Skin epidermis (tissue), 12 donors: Measurements from ENCODE around the gene SLC17A3.

Source experiments
- H3K27ac ChIP-seq, 21 experiments: fragments of 200-600 bp; sonication (generic) in 11 of 21; one replicate each; pipeline ENCODE4 v1.5.0; 2020; ENCODE audit warnings: mild to moderate bottlenecking in 3 of 21, inconsistent platforms in 2 of 21, moderate library complexity in 2 of 21
- H3K4me3 ChIP-seq, 7 experiments: fragments of 200-600 bp; sonication (generic) in 2 of 7; one replicate each; pipeline ENCODE4 v1.5.0; 2020; ENCODE audit warnings: inconsistent platforms in 2 of 7, mild to moderate bottlenecking in 2 of 7, moderate library complexity in 1 of 7

The SLC17A3 gene

DNA sequence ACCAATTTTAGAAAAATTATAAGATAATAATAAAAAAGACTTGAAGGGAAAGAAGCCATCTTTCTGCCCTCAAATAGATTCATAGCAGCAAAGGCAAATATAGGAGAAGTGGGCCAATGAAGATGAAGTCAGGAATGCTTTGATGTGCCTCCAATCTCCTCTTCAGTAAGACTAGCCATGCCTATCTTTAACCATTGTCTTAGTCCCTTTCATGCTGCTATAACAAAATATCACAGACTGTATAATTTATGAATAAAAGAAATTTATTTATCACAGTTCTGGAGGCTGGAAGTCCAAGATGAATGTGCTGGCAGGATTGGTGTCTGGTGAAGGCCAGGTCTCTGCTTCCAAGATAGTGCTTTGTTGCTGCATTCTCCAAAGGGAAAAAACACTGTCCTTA lies 18.8 kb upstream of the SLC17A3 start:
- Histone ChIP-seq H3K27ac (no peak overlapping the region), H3K4me3 (no peak overlapping the region)

- no peak overlapping the region for H3K4me3 ChIP-seq
- no peak overlapping the region for H3K27ac ChIP-seq
These were observed 16.1 kb upstream of the SLC17A3 start for GRCh38 chr6:25889877-25890853.

GRCh38 chr6:25888626-25889025 lies 14.6 kb upstream of the SLC17A3 start:
- Histone ChIP-seq H3K27ac (no peak overlapping the region), H3K4me3 (no peak overlapping the region)

DNA sequence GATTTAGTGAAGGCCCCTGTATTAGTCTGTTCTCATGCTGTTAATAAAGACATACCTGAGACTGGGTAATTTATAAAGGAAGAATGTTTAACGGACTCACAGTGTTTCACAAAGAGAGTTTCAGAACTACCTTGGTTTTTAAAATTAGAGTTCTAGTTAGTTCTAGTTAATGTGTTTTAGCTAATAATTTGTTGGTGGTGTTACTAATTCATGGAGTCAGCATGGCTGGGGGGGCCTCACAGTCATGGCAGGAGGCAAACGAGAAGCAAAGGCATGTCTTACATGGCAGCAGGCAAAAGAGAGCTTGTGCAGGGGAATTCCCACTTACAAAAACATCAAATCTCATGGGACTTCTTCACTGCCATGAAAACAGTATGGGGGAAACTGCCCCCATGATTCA lies 12.0 kb upstream of the SLC17A3 start:
- no peak overlapping the region for H3K27ac ChIP-seq
- no peak overlapping the region for H3K4me3 ChIP-seq

DNA sequence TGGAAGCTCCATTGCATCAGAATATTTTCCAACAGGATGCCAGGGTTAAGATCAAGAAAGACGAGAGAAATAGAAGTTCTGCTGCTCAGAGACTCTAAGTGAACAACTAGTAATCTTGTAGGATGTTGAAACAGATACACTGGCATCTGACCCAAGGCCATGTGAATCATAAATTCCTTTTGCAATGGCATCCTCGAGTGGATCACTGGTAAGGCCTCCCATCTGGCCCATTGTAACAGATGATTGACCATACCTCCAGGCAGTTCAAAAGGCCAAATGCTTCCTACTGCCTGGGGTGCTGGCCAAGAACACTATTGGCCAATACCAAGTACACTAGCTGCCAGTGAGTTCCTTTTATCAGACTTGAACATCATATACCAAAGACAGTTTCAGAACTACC lies 9.9 kb upstream of the SLC17A3 start:
- H3K27ac ChIP-seq, result no peak overlapping the region
- H3K4me3 ChIP-seq, result no peak overlapping the region

DNA sequence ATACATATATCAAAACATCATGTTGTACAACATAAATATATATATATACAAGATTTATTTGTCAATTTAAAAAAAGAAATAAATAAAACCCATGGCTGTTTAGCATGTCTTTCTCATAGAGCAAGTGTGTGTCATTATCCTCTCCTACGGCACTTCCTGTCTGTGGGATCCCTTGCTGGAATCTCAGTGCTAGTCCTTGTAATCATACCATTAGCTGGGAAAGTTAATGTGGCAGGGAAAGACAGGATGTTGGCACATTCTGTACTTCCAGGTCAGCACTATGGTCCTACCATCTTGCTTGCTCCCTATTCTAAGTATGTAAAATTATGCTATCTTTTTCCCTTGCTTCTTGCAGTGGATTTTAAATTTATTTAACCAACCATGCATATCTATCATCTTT lies 9.5 kb upstream of the SLC17A3 start:
- H3K4me3 ChIP-seq, result no peak overlapping the region
- H3K27ac ChIP-seq, result no peak overlapping the region

DNA sequence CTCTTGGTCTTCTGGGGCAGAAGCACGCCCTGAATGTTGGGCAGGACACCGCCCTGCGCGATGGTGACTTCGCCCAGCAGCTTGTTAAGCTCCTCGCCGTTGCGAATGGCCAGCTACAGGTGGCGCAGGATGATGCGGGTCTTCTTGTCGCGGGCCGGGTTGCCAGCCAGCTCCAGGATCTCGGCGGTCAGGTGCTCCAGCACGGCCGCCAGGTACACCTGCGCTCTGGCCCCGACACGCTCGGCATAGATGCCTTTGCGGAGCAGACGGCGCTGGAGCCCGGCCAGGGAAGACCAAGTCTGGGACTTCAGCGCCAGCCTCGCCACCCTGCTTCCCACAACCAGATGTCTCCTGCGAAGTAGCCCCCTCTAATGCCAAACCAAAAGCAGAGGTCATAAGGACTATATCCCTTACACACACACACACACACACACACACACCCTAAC lies 8.0 kb upstream of the SLC17A3 start:
- H3K27ac ChIP-seq, result no peak overlapping the region
- H3K4me3 ChIP-seq, result peak overlapping the region in 4 of 7 experiments; percentile 5 to 20 (median 20)

DNA sequence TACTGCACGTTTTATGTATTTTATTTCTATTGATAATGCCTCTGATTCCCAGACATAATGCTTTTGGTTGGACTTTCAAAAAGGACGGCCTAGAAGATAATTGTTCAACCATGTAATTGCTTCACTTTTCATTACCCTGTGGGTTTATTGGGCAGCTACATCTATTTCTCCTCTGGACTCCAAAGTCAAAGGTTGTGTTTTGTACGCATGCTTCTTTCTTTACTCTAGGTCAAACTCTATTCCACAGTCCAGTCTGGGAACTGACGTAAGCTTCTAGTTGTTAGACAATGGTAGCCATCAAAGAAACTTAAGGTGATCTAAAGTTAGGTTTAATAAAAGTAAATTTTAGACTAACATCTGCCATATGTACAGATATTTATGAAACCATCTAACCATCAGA lies 6.6 kb upstream of the SLC17A3 start:
- Histone ChIP-seq H3K27ac (no peak overlapping the region), H3K4me3 (no peak overlapping the region)

- H3K4me3 ChIP-seq, result no peak overlapping the region
- no peak overlapping the region for H3K27ac ChIP-seq
These were observed 4.8 kb upstream of the SLC17A3 start for GRCh38 chr6:25878721-25879322.

DNA sequence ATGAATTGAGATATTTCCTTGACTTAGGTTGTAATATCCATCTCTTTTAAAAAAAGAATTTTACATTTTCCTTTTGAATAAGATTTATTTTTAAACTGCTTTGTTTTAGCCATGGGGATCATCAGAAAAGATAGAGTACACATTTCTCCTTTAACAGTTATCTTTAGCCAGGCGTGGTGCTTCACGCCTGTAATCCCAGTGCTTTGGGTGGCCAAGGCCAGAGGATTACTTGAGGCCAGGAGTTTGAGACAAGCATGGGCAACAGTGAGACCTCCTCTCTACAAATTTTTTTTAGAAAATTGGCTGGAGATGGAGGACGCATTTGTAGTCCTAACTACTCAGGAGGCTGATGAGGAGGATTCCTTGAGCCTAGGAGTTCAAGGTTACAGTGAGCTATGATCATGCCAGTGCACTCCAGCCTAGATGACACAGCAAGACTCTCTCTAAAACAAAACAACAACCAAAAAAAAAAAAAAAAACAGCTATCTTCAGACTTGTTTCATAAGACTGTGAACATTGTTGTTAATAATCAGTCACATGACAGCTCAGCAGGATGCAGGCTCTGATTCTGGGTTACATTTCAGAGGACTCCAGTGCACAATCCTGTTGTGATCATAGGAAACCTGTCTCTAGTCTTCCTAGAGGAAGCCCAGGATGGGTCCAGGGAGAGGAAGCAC lies 2.0 kb upstream of the SLC17A3 start:
- no peak overlapping the region for H3K4me3 ChIP-seq
- H3K27ac ChIP-seq, result no peak overlapping the region

- no peak overlapping the region for H3K27ac ChIP-seq
- H3K4me3 ChIP-seq, result no peak overlapping the region
These were observed 1.5 kb upstream of the SLC17A3 start for GRCh38 chr6:25875563-25875905.

- no peak overlapping the region for H3K4me3 ChIP-seq
- H3K27ac ChIP-seq, result no peak overlapping the region
These were observed 949 bp upstream of the SLC17A3 start for GRCh38 chr6:25874822-25875562.

GRCh38 chr6:25872814-25873213 lies 1.2 kb downstream of the SLC17A3 start:
- H3K4me3 ChIP-seq, result no peak overlapping the region
- no peak overlapping the region for H3K27ac ChIP-seq

DNA sequence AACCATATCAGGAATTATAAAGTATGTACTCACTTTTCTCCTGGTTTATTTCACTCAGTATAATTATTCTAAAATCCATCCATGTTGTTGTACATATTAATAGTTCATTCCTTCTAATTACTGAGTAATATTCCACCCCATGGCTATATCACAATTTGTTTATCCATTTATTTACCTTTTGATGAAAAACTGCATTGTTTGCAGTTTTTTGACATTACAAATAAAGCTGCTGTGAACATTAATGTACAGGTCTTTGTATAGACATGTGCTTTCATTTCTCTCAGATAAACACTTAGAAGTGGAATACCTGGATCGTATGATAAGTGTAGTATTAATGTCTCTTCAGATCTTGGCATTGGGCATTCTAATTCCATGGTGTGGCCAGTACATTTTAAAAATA lies 4.2 kb downstream of the SLC17A3 start:
- Histone ChIP-seq H3K4me3 (no peak overlapping the region), H3K27ac (no peak overlapping the region)

GRCh38 chr6:25868436-25869183 lies 5.4 kb downstream of the SLC17A3 start:
- no peak overlapping the region for H3K27ac ChIP-seq
- no peak overlapping the region for H3K4me3 ChIP-seq

DNA sequence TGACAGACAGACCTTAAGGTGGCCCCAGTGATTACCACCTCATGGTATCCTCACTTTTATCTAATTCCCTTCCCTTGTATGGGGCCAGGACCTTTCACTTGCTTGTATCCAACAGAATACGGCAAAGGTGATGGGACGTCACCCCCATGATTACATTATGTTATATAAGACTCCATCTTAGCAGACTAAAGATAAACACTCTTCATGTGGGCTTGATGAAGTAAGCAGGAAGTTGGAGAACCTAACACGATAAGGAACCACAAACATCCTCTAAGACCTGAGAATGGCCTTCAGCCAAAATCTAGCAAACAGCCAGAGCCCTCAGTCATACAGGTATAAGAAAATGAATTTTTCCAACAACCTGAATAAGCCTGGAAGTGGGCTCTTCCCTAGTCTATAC lies 8.0 kb downstream of the SLC17A3 start:
- peak overlapping the region in 1 of 21 experiments; percentile 2 for H3K27ac ChIP-seq

DNA sequence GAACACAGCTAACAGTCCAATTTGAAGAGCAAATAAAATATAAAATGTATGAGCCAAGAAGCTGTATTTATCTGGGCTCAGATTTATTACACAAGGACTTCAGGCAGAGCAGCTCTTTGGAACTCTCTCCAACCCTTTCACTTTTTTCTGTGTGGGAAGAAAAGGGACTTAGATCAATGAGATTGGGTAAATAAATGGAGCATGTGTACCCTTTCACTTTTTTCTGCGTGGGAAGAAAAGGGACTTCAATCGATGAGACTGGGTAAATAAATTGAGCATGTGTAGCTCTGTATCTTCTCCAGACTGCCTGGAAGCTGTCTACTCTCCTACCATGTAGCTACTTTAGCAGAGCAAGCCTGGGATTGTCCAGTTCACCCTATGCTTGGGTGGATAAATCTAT lies 10.7 kb downstream of the SLC17A3 start:
- Histone ChIP-seq H3K4me3 (no peak overlapping the region), H3K27ac (no peak overlapping the region)

More for the DNA sequence above, 8.0 kb downstream of the SLC17A3 start:
- H3K4me3 ChIP-seq, result no peak overlapping the region

DNA sequence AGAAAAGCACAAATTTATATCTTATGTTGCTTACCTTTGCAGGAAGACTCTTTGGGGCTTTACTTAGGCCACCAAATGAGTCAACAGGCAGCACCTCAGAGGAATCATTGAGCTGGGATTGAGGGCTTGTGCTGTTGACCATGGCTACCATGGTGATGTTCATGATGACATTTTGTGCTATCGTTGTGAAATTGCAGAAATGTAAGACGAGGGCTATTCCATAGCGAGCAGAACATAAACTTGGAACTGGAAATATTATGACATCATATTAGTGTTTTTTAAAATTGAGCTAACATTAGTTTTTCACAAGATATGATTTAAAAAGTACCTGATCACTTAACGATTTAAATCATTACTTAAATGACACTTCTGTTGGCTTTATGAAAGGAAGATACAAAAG lies 11.8 kb downstream of the SLC17A3 start:
- Histone ChIP-seq H3K4me3 (no peak overlapping the region), H3K27ac (no peak overlapping the region)

- H3K4me3 ChIP-seq, result no peak overlapping the region
- no peak overlapping the region for H3K27ac ChIP-seq
These were observed 21.3 kb downstream of the SLC17A3 start for GRCh38 chr6:25852756-25853155.
